WERI-Rb-1 (cell line): ENCODE measurements around the gene VTI1B.
"Not testable (repeated sequence)": the region's sequence is repeated elsewhere in the genome, so short reads cannot be mapped to it uniquely, and the experiment has no call there.

Experiments used
- DNase-seq: peaks from one replicate; pipeline ENCODE4 v3.0.0-alpha.2; 2020
- H3K27ac ChIP-seq: fragments of 250-450 bp; sonication (Bioruptor Pico); 2 replicates; pipeline ENCODE4 v1.5.1; 2020; ENCODE audit warnings: mild to moderate bottlenecking, moderate library complexity
- H3K27me3 ChIP-seq: fragments of 250-450 bp; sonication (Bioruptor Pico); 2 replicates; pipeline ENCODE4 v1.5.1; 2021; ENCODE audit warnings: mild to moderate bottlenecking, low read depth, moderate library complexity; ENCODE audit not compliant: insufficient read depth, severe bottlenecking
- H3K36me3 ChIP-seq: fragments of 250-450 bp; sonication (Bioruptor Pico); 2 replicates; pipeline ENCODE4 v1.5.1; 2020; ENCODE audit warnings: mild to moderate bottlenecking, moderate library complexity
- H3K4me3 ChIP-seq: 2 replicates; pipeline ENCODE4 v1.5.1; 2011; ENCODE audit warnings: low read depth, mild to moderate bottlenecking, control low read depth, low read length
- H3K9me3 ChIP-seq: fragments of 250-450 bp; sonication (Bioruptor Pico); 2 replicates; pipeline ENCODE4 v1.5.1; 2021; ENCODE audit warnings: mild to moderate bottlenecking, moderate library complexity; ENCODE audit not compliant: severe bottlenecking
- CTCF ChIP-seq: IDR thresholded peaks from 2 replicates; pipeline ENCODE4 v1.5.1; 2011; ENCODE audit warnings: low read depth, mild to moderate bottlenecking, control low read depth, inconsistent platforms, low read length

Gene VTI1B

GRCh38 chr14:67717048-67717447, 42.6 kb upstream of the VTI1B start:
- no peak overlapping the region for H3K4me3 ChIP-seq
- no peak overlapping the region for H3K27ac ChIP-seq
- no peaks in the 10 kb centered on the region for H3K27me3 ChIP-seq
- no peaks in the 10 kb centered on the region for H3K36me3 ChIP-seq
- no peaks in the 10 kb centered on the region for H3K9me3 ChIP-seq
- no peak for DNase-seq
- no peak for TF ChIP-seq CTCF

GRCh38 chr14:67710209-67710608, 35.8 kb upstream of the VTI1B start:
- H3K4me3 ChIP-seq = no peak overlapping the region
- no peaks in the 10 kb centered on the region for H3K27me3 ChIP-seq
- H3K9me3 ChIP-seq = no peaks in the 10 kb centered on the region
- no peaks in the 10 kb centered on the region for H3K36me3 ChIP-seq
- H3K27ac ChIP-seq = no peak overlapping the region
- DNase-seq = no peak
- no peak for TF ChIP-seq CTCF

DNA sequence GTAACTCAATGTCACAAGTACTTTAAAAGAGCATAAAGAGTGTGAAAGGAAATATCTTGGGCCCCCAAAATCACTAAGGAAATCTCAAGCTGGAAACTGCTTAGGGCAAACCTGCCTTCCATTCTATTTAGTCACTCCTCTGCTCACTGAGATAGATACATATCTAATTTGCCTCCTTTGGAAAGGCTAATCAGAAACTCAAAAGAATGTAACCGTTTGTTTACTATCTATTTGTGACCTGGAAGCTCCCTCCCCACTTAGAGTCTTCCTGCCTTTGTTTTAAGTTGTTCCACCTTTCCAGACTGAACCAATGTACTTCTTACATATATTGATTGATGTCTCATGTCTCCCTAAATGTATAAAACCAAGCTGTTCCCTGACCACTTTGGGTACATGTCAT, 35.4 kb upstream of the VTI1B start:
- not testable (repeated sequence) for H3K27me3 ChIP-seq, H3K4me3 ChIP-seq, H3K36me3 ChIP-seq, H3K27ac ChIP-seq, DNase-seq, H3K9me3 ChIP-seq

GRCh38 chr14:67709346-67709745, 34.9 kb upstream of the VTI1B start:
- DNase-seq, H3K27me3 ChIP-seq, H3K9me3 ChIP-seq, H3K36me3 ChIP-seq, H3K4me3 ChIP-seq, H3K27ac ChIP-seq: not testable (repeated sequence)

GRCh38 chr14:67705211-67705610, 30.8 kb upstream of the VTI1B start:
- H3K4me3 ChIP-seq = no peak overlapping the region
- no peaks in the 10 kb centered on the region for H3K36me3 ChIP-seq
- H3K27ac ChIP-seq = no peak overlapping the region
- no peak for TF ChIP-seq CTCF
- no peaks in the 10 kb centered on the region for H3K9me3 ChIP-seq
- H3K27me3 ChIP-seq = no peaks in the 10 kb centered on the region
- DNase-seq = no peak

- H3K9me3 ChIP-seq = no peaks in the 10 kb centered on the region
- no peak overlapping the region for H3K27ac ChIP-seq
- H3K36me3 ChIP-seq = no peaks in the 10 kb centered on the region
- TF ChIP-seq CTCF = peak; percentile 73
- H3K27me3 ChIP-seq = no peaks in the 10 kb centered on the region
- H3K4me3 ChIP-seq = no peak overlapping the region
- peak; percentile 28 for DNase-seq
Observed at GRCh38 chr14:67704484-67705089, 30.2 kb upstream of the VTI1B start.

- Histone ChIP-seq H3K4me3 (no peak overlapping the region), H3K27me3 (no peaks in the 10 kb centered on the region), H3K9me3 (no peaks in the 10 kb centered on the region), H3K27ac (no peak overlapping the region), H3K36me3 (no peaks in the 10 kb centered on the region)
- no peak for DNase-seq
- no peak for TF ChIP-seq CTCF
Observed at GRCh38 chr14:67703997-67704396, 29.6 kb upstream of the VTI1B start.

GRCh38 chr14:67701492-67701891, 27.1 kb upstream of the VTI1B start, which contains the start of gene RDH12:
RDH12 (plus strand) TSS chr14:67701886; CDS start chr14:67722643, 20,757 bp downstream.
- H3K4me3 ChIP-seq, H3K27me3 ChIP-seq, H3K27ac ChIP-seq, H3K36me3 ChIP-seq, H3K9me3 ChIP-seq, DNase-seq: not testable (repeated sequence)
